GM19023 (cell line): Measurements from ENCODE around the gene EXOC3L4.

ENCODE experiments used
- ATAC-seq: cut with Tn5 transposase; IDR thresholded peaks from one replicate; pipeline ENCODE4 v1.9.1; 2021; ENCODE audit warnings: mild to moderate bottlenecking, moderate library complexity; ENCODE audit not compliant: unreplicated experiment

Gene EXOC3L4

DNA sequence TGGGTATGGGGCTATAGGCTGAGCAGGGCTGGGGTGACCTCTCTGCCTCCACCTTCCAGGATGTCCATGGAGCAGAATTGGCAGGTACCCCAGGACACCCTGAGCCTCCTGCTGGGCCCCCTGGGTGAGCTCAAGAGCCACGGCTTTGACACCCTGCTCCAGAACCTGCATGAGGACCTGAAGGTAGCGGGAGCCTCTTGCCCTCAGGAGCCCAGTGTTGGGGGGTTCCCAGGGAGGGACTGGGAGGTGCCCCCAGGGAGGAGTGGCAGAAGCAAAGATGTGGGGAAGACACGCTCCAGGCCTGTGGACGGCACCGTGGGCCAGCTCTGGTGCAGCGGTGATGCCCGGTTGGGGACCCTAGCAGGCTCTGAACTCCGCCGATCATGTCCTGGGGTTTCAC is 37.1 kb downstream of the EXOC3L4 start:
- no peak for ATAC-seq

GRCh38 chr14:103132381-103133209 is 38.1 kb downstream of the EXOC3L4 start:
- no peak for ATAC-seq

- ATAC-seq: no peak
Measured at GRCh38 chr14:103133210-103134140, 39.0 kb downstream of the EXOC3L4 start.

GRCh38 chr14:103134405-103134804 is 39.9 kb downstream of the EXOC3L4 start:
- ATAC-seq: no peak

DNA sequence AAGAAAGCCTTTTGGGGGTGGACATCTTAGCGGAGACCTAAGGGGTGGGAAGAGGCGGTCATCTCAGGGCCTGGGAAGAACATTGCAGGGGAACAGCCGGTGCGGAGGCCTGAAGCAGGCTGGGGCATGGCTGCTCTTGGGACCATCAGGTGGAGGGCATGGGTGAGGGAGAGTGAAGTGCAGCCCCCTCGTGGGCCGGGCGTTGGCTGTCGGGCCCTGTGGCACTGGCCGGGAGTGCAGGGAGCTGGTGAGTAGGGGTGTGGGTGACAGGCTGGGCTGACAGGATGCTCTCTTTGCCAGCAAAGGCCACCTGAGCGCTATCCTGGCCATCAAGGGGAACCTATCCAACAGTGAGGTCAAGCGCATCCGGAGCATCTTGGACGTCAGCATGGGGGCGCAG is 40.4 kb downstream of the EXOC3L4 start:
- ATAC-seq: no peak

- no peak for ATAC-seq
Measured at GRCh38 chr14:103135333-103136260, 41.1 kb downstream of the EXOC3L4 start.

GRCh38 chr14:103136388-103137271 is 42.1 kb downstream of the EXOC3L4 start:
- no peak for ATAC-seq

DNA sequence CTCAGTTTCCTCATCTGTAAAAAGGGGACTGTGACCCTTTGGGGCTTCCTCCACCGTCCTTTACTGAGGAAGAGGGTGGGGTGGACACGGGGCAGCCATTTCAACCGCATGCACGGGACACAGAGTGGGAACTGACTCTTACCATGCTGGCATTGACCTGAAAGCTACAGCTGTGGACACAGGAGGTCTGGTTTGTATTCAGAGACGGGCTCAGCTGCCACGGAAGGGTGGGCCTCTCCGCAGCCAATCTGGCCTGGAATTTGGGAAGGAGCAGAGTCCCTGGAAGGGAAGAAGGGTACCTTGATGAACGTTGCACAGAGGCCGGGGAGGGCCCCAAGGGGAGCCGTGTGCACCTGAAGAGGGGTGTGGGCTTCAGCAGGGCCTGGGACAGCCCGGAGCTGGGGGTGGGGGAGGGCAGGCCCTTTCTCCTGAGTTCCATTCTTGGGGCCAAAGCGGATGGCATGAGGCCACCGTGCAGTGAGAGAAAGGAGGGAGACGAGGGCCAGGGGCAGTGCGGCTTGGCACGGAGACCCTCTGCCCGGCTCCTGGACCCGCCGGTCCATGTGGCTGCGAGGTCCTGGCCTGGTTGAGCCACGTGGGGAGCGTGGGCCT is 43.3 kb downstream of the EXOC3L4 start:
- no peak for ATAC-seq

GRCh38 chr14:103138301-103139131 is 44.0 kb downstream of the EXOC3L4 start:
- no peak for ATAC-seq

GRCh38 chr14:103139132-103140025 is 44.9 kb downstream of the EXOC3L4 start:
- no peak for ATAC-seq

GRCh38 chr14:103140316-103141109 is 46.0 kb downstream of the EXOC3L4 start:
- ATAC-seq: no peak

DNA sequence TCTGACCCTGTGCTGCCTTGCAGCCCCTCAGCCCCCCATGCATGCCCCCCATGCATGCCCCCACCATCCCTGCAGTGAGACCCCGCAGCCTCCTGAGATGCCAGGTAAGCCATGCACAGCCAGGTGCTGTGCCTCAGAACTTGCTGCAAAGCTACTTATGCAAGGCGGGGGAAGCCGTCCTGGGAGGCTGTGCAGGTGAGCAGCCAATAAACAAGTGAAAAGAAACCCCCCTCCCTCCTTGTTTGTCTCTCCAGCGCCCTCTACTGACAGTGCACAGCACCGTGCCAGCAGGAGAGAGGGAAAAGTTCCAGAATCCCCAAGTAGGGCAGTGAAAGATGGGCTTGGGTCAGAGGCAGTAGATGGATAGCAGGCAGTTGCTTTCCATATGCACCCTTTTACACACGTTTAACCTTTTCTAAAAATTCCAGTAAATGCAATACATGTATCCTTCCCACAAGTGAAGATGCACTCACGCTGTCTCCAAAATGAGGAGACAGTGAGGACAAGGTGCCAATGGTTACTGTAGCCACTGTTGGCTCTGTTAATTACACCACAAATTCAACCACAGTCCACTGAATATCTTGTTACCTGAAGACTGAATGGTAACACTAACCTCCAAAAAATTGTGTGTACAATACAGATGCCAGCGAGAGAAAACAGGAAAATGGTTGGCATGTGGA is 46.7 kb downstream of the EXOC3L4 start:
- no peak for ATAC-seq

- no peak for ATAC-seq
Measured at GRCh38 chr14:103142026-103142425, 47.5 kb downstream of the EXOC3L4 start.

GRCh38 chr14:103142721-103143302 is 48.3 kb downstream of the EXOC3L4 start:
- ATAC-seq: no peak

GRCh38 chr14:103143506-103143905 is 49.0 kb downstream of the EXOC3L4 start:
- ATAC-seq: no peak

DNA sequence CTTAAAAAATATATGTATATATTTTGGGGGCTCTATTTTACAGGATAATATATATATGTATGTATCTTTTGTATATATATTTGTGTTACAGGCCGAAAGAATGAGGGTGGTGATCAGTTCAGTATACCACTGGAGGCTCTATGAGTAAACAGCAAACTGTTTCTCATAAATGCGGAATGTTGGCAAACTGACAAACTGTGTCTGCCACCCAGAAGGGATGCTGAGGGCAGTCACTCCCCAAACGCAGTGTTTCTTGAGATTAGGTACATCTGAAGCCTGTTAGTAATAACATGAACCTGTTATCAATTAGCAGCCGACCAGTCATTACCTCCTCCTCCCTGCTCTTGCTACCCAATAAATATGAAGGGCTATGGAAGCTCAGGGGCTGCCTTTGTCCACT is 49.6 kb downstream of the EXOC3L4 start:
- ATAC-seq: no peak
